ENCODE data around the gene NNMT. TPM values are rescaled to one million over a fixed set of nuclear protein-coding genes. Genes with fewer than 3 reads are reported as not detected.

NNMT gene
- total RNA-seq, 1 experiment from 2014 or later: not detected

- TF ChIP-seq, protein P1, sequence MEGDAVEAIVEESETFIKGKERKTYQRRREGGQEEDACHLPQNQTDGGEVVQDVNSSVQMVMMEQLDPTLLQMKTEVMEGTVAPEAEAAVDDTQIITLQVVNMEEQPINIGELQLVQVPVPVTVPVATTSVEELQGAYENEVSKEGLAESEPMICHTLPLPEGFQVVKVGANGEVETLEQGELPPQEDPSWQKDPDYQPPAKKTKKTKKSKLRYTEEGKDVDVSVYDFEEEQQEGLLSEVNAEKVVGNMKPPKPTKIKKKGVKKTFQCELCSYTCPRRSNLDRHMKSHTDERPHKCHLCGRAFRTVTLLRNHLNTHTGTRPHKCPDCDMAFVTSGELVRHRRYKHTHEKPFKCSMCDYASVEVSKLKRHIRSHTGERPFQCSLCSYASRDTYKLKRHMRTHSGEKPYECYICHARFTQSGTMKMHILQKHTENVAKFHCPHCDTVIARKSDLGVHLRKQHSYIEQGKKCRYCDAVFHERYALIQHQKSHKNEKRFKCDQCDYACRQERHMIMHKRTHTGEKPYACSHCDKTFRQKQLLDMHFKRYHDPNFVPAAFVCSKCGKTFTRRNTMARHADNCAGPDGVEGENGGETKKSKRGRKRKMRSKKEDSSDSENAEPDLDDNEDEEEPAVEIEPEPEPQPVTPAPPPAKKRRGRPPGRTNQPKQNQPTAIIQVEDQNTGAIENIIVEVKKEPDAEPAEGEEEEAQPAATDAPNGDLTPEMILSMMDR (conservative IDR thresholded peaks at IDR 0.05): no peak
- H4K91ac ChIP-seq (ENCODE audit: insufficient read length, low read depth, low read length): no peak overlapping the region
- no peaks in the 10 kb centered on the region for H3K4me1 ChIP-seq (ENCODE audit: insufficient read depth, low read length)
- no peak overlapping the region for H3K56ac ChIP-seq (ENCODE audit: insufficient read length, low read depth, low read length)
- no peaks in the 10 kb centered on the region for H3K9me3 Mint-ChIP-seq
- no peak overlapping the region for H3K27ac ChIP-seq (ENCODE audit: insufficient read length, low read depth, low read length)
- no peak overlapping the region for H4K8ac ChIP-seq (replicated peaks; ENCODE audit: insufficient read length, low read depth, low read length)
- no peak overlapping the region for H2AFZ ChIP-seq (ENCODE audit: low read length)
- H3K36me3 Mint-ChIP-seq (ENCODE audit: insufficient read depth in 1 of 3, low read depth in 3 of 3): no peaks in the 10 kb centered on the region
- H4K5ac ChIP-seq (ENCODE audit: insufficient read length, low read depth, low read length): peak overlapping the region; percentile 74
- no peak overlapping the region for H3K9ac ChIP-seq (ENCODE audit: extremely low read depth, insufficient read length, low read length)
- H3K9me3 ChIP-seq (ENCODE audit: control insufficient read depth, low read depth, low read length): no peaks in the 10 kb centered on the region
- H4K20me1 ChIP-seq (ENCODE audit: control insufficient read depth, insufficient read depth, insufficient read length): no peaks in the 10 kb centered on the region
- H3K27me3 ChIP-seq (ENCODE audit: insufficient read depth, low read length): no peaks in the 10 kb centered on the region
- no peak overlapping the region for H3K18ac ChIP-seq (ENCODE audit: insufficient read length, low read depth, low read length)
- no peaks in the 10 kb centered on the region for H3K23me2 ChIP-seq (ENCODE audit: insufficient read length, low read depth, low read length, poor library complexity, severe bottlenecking)
- H3K27me3 Mint-ChIP-seq (ENCODE audit: low read depth): peaks cover 10% of the 10 kb centered on the region
- no peak overlapping the region for H3K4ac ChIP-seq (ENCODE audit: low read depth, low read length)
- no peak overlapping the region for H3K14ac ChIP-seq (ENCODE audit: insufficient read depth, low read length)
- no peak for DNase-seq
- no peak overlapping the region for H3T11ph ChIP-seq (ENCODE audit: low read length)
- H2BK5ac ChIP-seq (ENCODE audit: insufficient read length, low read length): no peak overlapping the region
- no peak overlapping the region for H2BK20ac ChIP-seq (ENCODE audit: low read depth, low read length, poor library complexity, severe bottlenecking)
- no peak overlapping the region for H3K4me3 Mint-ChIP-seq
- no peak overlapping the region for H3K23ac ChIP-seq (ENCODE audit: insufficient read length, low read depth, low read length)
- H3K4me1 Mint-ChIP-seq: peaks cover 0 to 7% of the 10 kb centered on the region in 2 experiments; a peak in 2 of 4 replicates
- no peak overlapping the region for H2BK15ac ChIP-seq (ENCODE audit: low read depth, low read length)
- H3K4me2 ChIP-seq (ENCODE audit: insufficient read depth, insufficient read length, low read length): no peak overlapping the region
- no CpG with 5 or more reads among the region's 9 CpGs for WGBS (ENCODE audit: extremely low coverage, insufficient read length, low lambda C conversion rate)
- H2BK12ac ChIP-seq (ENCODE audit: insufficient read length, low read depth, low read length): no peak overlapping the region
- H2BK120ac ChIP-seq (ENCODE audit: low read depth, low read length, poor library complexity, severe bottlenecking): no peak overlapping the region
- H3K27ac Mint-ChIP-seq: no peak overlapping the region; a peak in 1 of 7 replicates
- H3K79me2 ChIP-seq (ENCODE audit: insufficient read depth, low read length): no peaks in the 10 kb centered on the region
- no peak overlapping the region for H2AK5ac ChIP-seq (ENCODE audit: insufficient read length, low read length)
- H3K79me1 ChIP-seq (ENCODE audit: insufficient read depth, low read depth, low read length, poor library complexity, severe bottlenecking): no peaks in the 10 kb centered on the region
These were observed 16.2 kb upstream of the NNMT start for GRCh38 chr11:114279792-114280546.
